Measurements from ENCODE around the gene WDR72. TPM values are rescaled to one million over a fixed set of nuclear protein-coding genes. Genes with fewer than 3 reads are reported as not detected.

WDR72 gene
- total and polyA plus RNA-seq, 2 experiments from 2014 or later = 0.99 to 1.9 TPM

DNA sequence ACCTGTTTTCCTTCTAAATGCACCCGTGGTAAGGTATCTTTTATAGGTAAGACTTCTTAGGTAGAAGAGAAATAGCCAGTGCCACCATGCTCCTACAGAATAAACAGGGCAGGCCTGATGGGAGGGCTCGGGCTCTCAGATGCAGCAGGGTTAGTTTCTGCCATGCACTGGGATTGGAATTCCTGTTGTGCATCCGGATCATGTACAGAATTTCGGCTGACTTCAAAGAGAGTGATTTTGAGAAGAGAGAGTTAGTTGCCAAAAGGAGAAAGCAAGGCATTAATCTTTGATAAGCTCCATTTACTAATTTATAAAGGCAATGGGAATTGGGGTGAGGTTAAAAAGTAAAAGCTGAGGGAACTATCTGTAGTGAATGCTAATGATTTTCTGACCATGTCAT is 211.2 kb downstream of the WDR72 start:
- no peak overlapping the region for H3K4me3 ChIP-seq
- no peaks in the 10 kb centered on the region for H3K36me3 Mint-ChIP-seq (ENCODE audit: low read depth)
- DNase-seq (ENCODE audit: low spot score) = no peak
- H3K9me2 ChIP-seq (ENCODE audit: insufficient read depth) = no peaks in the 10 kb centered on the region
- peaks cover 1% of the 10 kb centered on the region for H3K27me3 Mint-ChIP-seq (ENCODE audit: insufficient read depth, low read depth, poor library complexity)
- no peaks in the 10 kb centered on the region for H4K20me1 ChIP-seq (replicated peaks; ENCODE audit: insufficient read depth)
- TF ChIP-seq, protein P1, sequence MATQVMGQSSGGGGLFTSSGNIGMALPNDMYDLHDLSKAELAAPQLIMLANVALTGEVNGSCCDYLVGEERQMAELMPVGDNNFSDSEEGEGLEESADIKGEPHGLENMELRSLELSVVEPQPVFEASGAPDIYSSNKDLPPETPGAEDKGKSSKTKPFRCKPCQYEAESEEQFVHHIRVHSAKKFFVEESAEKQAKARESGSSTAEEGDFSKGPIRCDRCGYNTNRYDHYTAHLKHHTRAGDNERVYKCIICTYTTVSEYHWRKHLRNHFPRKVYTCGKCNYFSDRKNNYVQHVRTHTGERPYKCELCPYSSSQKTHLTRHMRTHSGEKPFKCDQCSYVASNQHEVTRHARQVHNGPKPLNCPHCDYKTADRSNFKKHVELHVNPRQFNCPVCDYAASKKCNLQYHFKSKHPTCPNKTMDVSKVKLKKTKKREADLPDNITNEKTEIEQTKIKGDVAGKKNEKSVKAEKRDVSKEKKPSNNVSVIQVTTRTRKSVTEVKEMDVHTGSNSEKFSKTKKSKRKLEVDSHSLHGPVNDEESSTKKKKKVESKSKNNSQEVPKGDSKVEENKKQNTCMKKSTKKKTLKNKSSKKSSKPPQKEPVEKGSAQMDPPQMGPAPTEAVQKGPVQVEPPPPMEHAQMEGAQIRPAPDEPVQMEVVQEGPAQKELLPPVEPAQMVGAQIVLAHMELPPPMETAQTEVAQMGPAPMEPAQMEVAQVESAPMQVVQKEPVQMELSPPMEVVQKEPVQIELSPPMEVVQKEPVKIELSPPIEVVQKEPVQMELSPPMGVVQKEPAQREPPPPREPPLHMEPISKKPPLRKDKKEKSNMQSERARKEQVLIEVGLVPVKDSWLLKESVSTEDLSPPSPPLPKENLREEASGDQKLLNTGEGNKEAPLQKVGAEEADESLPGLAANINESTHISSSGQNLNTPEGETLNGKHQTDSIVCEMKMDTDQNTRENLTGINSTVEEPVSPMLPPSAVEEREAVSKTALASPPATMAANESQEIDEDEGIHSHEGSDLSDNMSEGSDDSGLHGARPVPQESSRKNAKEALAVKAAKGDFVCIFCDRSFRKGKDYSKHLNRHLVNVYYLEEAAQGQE (IDR thresholded peaks at IDR 0.05; ENCODE audit: unreplicated experiment) = no peak
- TF ChIP-seq POLR2AphosphoS5 (IDR thresholded peaks at IDR 0.05; ENCODE audit: low read depth) (no peak), JUNB (IDR thresholded peaks at IDR 0.05; ENCODE audit: unreplicated experiment) (no peak), STAT1 (IDR thresholded peaks at IDR 0.05; ENCODE audit: unreplicated experiment) (no peak), NANOG (IDR thresholded peaks at IDR 0.05; ENCODE audit: borderline replicate concordance) (no peak), ZNF331 (CRISPR knock-in tag; IDR thresholded peaks at IDR 0.05; ENCODE audit: low read depth) (no peak), ZNF114 (CRISPR knock-in tag; IDR thresholded peaks at IDR 0.05) (no peak), EZH2 (IDR thresholded peaks at IDR 0.05; ENCODE audit: low read depth, unreplicated experiment) (no peak), CREB1 (CRISPR knock-in tag; IDR thresholded peaks at IDR 0.05; ENCODE audit: low read depth) (no peak)
- TF ChIP-seq, protein P2, sequence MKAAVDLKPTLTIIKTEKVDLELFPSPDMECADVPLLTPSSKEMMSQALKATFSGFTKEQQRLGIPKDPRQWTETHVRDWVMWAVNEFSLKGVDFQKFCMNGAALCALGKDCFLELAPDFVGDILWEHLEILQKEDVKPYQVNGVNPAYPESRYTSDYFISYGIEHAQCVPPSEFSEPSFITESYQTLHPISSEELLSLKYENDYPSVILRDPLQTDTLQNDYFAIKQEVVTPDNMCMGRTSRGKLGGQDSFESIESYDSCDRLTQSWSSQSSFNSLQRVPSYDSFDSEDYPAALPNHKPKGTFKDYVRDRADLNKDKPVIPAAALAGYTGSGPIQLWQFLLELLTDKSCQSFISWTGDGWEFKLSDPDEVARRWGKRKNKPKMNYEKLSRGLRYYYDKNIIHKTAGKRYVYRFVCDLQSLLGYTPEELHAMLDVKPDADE (IDR thresholded peaks at IDR 0.05) = no peak
- TF ChIP-seq, protein P3, sequence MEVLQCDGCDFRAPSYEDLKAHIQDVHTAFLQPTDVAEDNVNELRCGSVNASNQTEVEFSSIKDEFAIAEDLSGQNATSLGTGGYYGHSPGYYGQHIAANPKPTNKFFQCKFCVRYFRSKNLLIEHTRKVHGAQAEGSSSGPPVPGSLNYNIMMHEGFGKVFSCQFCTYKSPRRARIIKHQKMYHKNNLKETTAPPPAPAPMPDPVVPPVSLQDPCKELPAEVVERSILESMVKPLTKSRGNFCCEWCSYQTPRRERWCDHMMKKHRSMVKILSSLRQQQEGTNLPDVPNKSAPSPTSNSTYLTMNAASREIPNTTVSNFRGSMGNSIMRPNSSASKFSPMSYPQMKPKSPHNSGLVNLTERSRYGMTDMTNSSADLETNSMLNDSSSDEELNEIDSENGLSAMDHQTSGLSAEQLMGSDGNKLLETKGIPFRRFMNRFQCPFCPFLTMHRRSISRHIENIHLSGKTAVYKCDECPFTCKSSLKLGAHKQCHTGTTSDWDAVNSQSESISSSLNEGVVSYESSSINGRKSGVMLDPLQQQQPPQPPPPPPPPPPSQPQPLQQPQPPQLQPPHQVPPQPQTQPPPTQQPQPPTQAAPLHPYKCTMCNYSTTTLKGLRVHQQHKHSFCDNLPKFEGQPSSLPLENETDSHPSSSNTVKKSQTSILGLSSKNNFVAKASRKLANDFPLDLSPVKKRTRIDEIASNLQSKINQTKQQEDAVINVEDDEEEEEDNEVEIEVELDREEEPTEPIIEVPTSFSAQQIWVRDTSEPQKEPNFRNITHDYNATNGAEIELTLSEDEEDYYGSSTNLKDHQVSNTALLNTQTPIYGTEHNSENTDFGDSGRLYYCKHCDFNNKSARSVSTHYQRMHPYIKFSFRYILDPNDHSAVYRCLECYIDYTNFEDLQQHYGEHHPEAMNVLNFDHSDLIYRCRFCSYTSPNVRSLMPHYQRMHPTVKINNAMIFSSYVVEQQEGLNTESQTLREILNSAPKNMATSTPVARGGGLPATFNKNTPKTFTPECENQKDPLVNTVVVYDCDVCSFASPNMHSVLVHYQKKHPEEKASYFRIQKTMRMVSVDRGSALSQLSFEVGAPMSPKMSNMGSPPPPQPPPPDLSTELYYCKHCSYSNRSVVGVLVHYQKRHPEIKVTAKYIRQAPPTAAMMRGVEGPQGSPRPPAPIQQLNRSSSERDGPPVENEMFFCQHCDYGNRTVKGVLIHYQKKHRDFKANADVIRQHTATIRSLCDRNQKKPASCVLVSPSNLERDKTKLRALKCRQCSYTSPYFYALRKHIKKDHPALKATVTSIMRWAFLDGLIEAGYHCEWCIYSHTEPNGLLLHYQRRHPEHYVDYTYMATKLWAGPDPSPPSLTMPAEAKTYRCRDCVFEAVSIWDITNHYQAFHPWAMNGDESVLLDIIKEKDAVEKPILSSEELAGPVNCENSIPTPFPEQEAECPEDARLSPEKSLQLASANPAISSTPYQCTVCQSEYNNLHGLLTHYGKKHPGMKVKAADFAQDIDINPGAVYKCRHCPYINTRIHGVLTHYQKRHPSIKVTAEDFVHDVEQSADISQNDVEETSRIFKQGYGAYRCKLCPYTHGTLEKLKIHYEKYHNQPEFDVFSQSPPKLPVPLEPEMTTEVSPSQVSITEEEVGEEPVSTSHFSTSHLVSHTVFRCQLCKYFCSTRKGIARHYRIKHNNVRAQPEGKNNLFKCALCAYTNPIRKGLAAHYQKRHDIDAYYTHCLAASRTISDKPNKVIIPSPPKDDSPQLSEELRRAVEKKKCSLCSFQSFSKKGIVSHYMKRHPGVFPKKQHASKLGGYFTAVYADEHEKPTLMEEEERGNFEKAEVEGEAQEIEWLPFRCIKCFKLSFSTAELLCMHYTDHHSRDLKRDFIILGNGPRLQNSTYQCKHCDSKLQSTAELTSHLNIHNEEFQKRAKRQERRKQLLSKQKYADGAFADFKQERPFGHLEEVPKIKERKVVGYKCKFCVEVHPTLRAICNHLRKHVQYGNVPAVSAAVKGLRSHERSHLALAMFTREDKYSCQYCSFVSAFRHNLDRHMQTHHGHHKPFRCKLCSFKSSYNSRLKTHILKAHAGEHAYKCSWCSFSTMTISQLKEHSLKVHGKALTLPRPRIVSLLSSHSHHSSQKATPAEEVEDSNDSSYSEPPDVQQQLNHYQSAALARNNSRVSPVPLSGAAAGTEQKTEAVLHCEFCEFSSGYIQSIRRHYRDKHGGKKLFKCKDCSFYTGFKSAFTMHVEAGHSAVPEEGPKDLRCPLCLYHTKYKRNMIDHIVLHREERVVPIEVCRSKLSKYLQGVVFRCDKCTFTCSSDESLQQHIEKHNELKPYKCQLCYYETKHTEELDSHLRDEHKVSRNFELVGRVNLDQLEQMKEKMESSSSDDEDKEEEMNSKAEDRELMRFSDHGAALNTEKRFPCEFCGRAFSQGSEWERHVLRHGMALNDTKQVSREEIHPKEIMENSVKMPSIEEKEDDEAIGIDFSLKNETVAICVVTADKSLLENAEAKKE (CRISPR knock-in tag; IDR thresholded peaks at IDR 0.05) = no peak
- TF ChIP-seq, protein P4, sequence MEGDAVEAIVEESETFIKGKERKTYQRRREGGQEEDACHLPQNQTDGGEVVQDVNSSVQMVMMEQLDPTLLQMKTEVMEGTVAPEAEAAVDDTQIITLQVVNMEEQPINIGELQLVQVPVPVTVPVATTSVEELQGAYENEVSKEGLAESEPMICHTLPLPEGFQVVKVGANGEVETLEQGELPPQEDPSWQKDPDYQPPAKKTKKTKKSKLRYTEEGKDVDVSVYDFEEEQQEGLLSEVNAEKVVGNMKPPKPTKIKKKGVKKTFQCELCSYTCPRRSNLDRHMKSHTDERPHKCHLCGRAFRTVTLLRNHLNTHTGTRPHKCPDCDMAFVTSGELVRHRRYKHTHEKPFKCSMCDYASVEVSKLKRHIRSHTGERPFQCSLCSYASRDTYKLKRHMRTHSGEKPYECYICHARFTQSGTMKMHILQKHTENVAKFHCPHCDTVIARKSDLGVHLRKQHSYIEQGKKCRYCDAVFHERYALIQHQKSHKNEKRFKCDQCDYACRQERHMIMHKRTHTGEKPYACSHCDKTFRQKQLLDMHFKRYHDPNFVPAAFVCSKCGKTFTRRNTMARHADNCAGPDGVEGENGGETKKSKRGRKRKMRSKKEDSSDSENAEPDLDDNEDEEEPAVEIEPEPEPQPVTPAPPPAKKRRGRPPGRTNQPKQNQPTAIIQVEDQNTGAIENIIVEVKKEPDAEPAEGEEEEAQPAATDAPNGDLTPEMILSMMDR (conservative IDR thresholded peaks at IDR 0.05; ENCODE audit: low read depth in 2 of 2) = no peak
- H3K4me2 ChIP-seq = no peak overlapping the region
- ATAC-seq = no peak
- H3K27ac ChIP-seq (ENCODE audit: low read depth) = no peak overlapping the region
- H3K27me3 ChIP-seq (ENCODE audit: insufficient read depth) = no peaks in the 10 kb centered on the region
- H3K4me1 ChIP-seq (ENCODE audit: insufficient read depth) = peaks cover 4% of the 10 kb centered on the region; the same call in 1 of the 2 replicates
- H2AFZ ChIP-seq = no peak overlapping the region
- no peak overlapping the region for H3K27ac Mint-ChIP-seq
- H3K9me3 Mint-ChIP-seq = peaks cover 3% of the 10 kb centered on the region; the same call in 2 of the 3 replicates
- no peaks in the 10 kb centered on the region for H3F3A ChIP-seq (replicated peaks; ENCODE audit: low read depth)
- H3K4me3 Mint-ChIP-seq = no peak overlapping the region
- peaks cover 20% of the 10 kb centered on the region for H3K4me1 Mint-ChIP-seq
- no peaks in the 10 kb centered on the region for H3K79me2 ChIP-seq (replicated peaks; ENCODE audit: insufficient read depth)
- H3K36me3 ChIP-seq (ENCODE audit: insufficient read depth) = no peaks in the 10 kb centered on the region

All from GM23338 (cell line).